Measurements from ENCODE around the gene NEUROG1.

NEUROG1 gene

DNA sequence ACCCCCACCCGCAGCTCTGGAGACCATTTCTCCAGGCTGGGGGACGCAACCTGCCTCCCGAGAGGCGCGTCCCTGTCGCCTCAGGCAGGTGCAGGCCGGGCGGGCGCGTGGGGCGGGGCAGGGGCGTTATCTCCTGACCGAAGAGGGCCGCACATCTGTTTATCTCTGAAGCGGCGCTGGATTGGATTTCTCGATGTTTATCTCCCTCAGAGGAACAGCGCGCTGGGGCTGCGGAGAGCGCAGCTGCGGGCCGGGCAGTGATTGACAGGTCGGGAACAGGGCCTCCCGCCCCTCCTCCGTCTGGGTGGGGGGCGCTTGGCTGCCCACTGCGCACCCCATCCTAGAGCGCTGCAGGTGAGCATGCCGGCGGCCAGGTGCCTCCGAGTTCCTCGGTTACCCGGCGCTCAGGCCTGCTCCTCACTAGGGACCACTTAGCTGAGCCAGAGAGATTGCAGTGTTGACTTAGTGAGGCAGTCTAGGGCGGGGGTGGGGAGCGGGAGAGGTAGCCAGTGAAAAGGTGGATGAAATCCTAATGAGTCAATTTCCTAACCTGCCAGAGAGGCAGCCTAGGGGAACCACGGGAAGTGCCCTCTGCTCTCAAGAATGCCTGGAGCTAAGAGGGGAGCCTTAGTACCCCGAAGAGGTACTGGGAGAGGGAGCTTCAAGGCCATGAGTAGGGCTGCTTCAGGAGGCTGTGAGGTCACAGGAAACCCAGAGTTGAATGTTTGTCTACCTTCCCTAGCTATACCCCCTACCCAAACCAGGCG lies 44.0 kb downstream of the NEUROG1 start:
- no peak for DNase-seq

DNA sequence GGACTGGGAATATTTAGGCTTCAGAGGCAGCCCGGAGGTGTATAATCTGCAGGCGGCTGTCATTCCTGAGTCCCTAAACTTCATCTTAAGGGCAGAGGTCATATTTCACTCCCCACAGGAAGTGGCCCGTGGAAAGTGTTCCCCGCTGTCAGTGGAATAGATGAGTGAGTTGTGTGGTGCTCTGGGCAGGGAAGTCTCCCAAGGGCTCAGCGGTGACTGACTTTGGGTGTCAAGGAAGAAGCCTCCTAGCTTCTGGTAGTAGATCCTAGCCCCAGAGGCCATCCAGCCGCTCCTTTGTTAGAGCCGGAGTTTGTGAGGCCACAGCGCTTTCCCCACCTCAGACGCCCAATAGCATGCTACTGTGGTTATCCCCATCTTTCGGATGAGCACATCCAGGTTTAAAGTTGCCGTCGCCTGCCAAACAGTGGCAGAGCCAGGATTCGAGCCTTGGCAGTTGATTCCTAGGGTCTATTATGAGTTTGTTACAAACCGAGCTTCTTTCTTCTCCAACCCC lies 44.7 kb downstream of the NEUROG1 start:
- DNase-seq = no peak

DNA sequence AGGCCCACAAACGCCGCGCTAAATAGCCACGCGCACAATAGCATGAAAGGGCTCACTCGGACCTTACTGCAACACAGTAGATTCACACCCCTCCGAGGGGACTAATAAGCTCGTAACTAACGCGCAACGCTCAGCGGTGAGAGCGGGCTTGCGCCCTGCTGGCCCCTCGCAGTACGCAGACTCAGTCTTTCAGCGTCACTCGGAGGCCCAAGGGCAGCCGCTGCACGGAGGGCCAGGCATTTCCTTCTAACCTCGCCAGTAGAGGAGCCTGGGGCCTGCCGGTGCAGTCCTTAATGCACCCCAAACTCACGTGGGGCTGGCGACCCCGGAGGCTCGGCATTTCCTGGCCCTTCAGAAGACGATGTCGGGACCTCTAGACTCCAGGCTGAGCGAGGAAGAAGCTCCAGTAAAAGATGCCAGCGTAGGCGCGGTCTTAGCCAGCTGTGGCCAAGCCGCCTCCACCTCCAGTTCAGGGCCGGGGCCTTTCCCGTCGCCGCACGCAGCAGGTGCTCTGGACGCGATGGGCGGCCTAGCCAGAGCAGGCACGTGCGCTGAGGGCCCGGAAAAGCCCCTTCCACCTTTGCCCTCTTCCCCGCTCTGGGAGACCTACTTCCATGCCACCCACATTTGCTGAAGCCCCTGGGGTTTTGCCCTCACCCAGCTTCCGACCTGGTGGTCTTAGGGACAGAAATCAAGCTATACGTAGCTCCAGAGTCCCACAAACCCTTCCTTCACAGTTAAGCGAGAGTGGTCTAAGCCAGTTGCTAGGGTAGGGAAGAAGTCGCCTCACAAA lies 45.3 kb downstream of the NEUROG1 start:
- no peak for DNase-seq

DNA sequence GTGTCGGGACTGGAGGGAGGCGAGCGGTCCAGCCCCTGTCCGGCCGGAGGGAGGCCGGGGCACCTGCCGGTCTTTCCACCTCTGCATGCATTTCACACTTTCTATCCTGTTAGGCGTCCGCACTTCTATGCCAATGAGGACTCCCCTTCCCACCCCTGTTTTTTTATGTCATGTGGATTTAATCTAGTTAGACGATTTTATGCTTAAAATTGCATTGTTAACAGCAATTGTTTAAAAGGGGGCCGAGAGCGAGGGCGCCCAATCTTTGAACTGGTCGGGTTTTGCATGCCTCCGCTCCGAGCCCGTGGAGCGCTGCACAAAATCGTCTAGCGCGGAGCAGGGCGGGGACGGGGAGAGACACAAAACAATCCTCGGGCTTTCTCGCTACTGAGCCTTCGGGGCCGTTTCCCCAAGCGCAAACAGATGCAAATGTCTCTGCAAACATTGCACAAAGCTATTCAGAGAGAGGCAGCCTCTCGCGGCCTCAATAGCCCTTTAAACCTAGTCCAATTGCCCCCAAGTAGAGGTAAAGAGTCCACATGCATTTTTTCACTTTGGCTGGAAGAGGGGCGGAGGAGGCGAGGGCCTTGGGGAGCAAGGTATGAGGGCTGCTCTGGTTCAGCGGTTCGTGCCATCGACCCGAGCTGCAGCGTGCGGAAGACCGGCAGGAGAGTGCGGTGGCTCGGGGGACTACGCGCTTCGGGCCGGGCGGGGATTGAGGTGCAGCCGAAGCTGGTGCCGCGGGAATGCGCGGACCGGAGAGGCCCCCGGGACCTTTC lies 46.1 kb downstream of the NEUROG1 start:
- DNase-seq = no peak

DNA sequence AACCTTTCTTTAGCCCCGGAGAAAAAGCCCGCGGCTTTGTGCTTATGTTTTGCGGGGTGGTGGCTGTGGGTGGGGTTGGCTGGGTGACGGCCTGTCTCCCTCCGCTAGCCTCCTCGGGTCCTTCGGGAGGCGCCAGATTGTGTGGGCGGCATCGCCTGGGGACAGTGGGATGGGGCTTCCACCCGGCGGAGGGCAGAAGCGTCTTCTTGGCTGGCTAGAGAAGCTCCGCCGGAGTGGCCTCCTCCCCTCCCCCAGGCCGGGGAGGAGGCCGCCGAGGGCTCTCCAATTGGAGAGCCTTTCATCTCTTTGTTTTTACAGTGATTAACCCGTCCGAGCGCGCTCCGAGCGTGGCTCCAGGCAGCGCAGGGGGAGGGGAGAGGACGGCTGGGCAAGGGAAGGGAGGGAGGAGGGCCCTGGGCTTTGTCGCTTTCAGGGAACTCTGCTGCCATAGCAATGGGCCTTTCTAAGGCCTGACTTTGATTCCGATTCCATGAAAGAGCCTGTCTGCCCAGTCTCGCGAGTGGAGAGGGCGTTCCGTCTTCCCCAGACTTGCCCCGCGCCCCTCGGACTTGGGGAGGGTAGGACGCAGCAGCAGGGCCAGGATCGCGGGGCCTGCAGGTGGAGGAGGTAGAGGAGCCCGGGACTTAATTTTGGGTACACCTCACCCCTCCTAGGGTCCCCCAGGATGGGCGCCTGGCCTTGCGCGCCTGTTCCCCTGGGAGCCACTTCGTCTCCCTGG lies 46.9 kb downstream of the NEUROG1 start:
- no peak for DNase-seq

DNA sequence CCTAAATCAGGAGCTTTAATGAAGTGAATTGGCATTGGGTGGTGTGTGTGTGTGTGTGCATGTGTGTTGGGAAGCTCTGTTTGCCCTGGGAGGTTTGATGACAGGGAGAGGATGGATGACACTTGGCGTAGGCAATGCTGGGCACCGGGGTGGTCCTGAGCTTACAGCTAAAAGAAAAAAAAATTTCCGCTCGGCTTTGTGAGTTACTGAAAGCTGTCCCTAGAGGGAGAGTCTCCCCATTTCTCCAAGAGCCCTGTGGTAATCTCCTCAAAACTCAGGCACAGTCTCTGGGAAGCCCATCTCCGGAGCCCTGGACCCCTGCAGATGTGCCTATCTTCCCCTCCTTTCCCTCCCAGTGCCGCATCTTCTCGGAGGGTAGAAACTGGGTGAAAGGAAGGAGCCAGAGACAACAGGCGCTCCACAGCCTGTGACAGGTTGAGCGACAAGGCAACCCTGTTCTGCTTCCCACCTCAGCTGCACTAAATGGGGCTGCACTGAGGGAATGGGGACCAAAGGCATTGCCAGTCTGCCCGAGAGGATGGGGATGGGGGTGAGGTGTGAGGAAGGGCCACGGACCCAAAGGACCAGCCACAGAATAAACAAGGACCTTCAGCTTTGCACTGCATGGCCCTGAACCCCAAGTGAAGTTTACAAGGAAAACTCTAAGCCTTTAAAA lies 47.8 kb downstream of the NEUROG1 start:
- no peak for DNase-seq

DNA sequence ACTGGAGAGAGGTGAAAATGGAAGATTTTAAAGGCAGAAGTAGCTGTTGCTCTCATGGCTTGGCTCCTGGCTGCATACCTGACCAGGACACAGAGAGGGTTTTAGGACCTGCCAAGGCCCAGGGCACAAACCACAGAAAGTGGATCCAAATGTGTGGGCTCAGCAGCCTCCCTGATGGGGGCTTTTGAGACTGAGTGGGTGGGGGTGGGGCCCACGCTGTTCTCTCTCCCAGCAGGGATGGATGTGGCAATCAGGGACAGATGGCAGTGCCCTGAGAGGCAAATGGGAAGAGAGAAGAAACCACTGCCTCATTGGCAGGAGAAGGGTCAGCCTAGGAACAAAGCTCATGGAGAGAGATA lies 48.7 kb downstream of the NEUROG1 start:
- DNase-seq = no peak

DNA sequence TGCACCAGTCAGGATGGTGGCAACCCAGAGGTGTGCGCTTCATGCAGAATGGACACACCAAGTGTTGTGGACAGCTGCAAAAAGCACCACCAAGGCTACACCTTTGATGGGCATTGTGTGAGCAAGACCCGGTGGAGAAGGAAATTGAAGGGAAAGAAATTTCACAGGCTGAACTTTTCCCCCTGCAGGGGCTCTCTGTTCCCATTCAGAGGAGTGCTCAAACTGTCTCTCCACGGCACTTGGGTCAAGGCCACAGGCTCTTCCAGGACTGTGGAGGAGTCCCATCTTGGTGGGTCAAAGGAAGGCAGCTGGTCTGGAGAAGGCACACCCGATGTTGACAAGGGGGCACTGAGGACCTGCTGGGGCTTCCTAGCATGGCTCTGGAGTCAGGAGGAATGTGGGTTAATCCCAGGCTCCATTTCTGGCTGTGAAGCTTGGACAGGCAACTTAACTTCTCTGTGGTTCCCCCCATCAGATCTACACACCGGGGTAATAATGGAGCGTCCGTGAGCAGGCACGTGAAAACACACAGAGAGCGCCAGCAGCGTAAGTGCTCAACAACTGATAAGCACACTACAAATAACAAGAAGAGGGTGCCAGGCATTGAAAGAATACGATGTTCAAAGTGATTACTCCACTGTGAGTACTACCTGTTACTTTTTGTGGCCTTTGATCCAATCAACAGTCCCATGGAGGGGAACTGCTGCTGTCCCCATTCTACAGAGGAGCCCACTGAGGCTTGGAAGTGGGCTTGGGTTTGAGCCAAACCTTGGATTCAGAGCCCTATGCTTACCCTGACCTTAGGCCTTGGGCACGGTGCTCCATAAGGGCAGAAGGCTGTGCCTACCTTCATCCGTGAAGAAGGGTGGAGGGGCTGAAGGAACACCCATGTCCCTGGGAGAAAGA lies 49.4 kb downstream of the NEUROG1 start:
- no peak for DNase-seq

DNA sequence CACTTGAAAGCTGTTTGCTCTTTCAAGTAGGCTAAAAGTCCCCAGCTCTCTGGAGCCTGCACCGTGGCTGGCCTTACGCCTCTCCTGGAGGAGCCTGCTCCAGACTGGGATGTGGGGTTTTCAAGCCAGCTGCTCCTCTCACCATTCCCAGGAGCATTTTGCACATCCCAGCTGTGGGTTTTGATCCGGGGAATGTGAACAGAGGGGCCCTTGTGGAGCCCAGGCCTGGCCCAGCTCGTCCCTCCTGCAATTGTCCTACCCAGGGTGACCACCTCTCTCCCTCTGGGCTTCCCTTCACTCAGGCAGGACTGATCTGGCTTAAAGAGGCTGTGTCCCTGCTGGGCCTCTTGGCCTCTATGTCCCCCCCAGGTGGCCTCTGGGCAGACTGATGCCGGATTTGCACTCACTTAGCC lies 51.1 kb downstream of the NEUROG1 start:
- DNase-seq = no peak

All from activated CD4-positive, alpha-beta T cell treated with anti-CD3 and anti-CD28 coated beads, Interleukin-2, Interleukin-6, amounts not matched to agents 100 ng/mL and 50 ng/mL, durations not matched to agents 16 hours and 8 hours (primary cell).